ENCODE measurements around the gene SFXN5. TPM values are rescaled to one million over a fixed set of nuclear protein-coding genes. Genes with fewer than 3 reads are reported as not detected.

SFXN5 gene
- total and polyA plus RNA-seq, 2 of the 8 experiments (the other 6 are each of a cell fraction or from before 2014, with no cell fraction given), result 29.3 to 33.1 TPM

DNA sequence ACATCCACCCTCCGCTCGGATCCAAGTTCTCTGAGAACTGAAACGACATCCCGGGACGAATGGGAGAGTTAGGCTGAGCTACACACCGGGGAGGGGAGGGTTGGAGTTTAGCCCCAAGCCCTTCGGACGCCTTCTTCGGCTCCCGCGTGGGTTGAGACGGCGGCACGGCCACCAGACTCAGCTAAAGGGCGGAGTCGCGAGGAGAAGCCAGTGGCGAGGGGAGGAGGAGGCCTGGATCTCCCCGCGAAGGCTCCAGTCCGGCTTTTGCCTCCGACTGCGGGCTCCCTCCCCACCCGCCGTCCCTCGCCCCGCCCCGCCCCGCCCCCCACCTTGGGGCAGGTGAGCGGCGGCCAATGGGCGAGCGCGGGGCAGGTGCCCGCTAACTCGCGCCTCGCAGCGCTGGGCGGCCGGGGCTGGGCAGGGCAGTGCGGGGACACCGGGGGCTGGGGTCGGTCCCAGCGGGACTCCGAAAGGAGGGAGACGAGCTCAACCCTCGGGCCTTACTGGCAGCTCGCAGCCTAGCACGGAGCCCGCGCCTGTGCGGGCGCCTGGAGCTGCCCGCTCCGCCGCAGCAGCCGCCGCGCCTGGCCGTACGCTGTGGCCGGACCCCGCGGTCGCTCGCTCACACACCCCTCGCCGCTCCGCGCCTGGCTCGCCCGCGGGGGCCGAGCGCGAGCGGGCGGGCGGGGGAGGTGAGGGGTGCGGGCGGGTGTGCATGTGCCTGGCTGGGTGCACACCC is 154.2 kb downstream of the SFXN5 start, which contains the start of gene EMX1 (continued):
- TF ChIP-seq CHD7 (IDR thresholded peaks at IDR 0.05; ENCODE audit: insufficient replicate concordance, low read length) (no peak), POU5F1 (IDR thresholded peaks at IDR 0.05; ENCODE audit: low read depth, low read length) (no peak), BACH1 (IDR thresholded peaks at IDR 0.05; ENCODE audit: low read length) (no peak; the same call in 1 of the 2 replicates), ZNF274 (IDR thresholded peaks at IDR 0.05; ENCODE audit: borderline replicate concordance, extremely low read depth, low read length) (no peak)
- TF ChIP-seq, protein P1, sequence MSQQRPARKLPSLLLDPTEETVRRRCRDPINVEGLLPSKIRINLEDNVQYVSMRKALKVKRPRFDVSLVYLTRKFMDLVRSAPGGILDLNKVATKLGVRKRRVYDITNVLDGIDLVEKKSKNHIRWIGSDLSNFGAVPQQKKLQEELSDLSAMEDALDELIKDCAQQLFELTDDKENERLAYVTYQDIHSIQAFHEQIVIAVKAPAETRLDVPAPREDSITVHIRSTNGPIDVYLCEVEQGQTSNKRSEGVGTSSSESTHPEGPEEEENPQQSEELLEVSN (IDR thresholded peaks at IDR 0.05), result peak; percentile 34; the same call in 1 of the 2 replicates
